GM23248 (cell line): Measurements from ENCODE around the gene ANO2.

Experiments
- EZH2 ChIP-seq: fragments of 200-600 bp; sonication (generic); IDR thresholded peaks from 2 replicates; pipeline ENCODE4 v1.6.1; 2018; ENCODE audit warnings: antibody characterized with exemption, mild to moderate bottlenecking; ENCODE audit not compliant: insufficient read depth, poor library complexity, severe bottlenecking
- EZH2phosphoT487 ChIP-seq: fragments of 200-600 bp; sonication (generic); IDR thresholded peaks from 2 replicates; pipeline ENCODE4 v1.6.1; 2018; ENCODE audit warnings: antibody characterized with exemption, moderate library complexity, mild to moderate bottlenecking, low read depth; ENCODE audit not compliant: insufficient read depth

DNA sequence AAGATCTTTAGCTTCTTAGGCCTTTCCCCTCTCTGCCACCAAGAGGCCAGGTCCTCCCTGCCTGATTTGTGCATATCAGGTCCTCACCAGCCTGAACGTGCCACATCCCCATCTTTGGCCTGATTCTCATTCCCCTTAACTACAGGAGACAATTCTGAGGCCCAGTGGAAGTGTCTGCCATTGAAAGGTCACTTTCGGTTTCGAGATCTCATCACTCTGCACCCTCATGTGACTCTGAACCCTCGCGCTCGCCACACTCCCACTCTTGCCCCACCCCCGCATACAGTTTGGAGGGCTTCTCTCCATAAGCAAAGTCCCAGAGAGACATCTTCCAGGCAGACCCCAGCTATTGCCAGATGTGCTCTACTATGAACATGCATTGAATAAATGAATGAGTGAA, 324.2 kb downstream of the ANO2 start:
- no peak for TF ChIP-seq EZH2
- TF ChIP-seq EZH2phosphoT487, result no peak
